GM18498 (cell line): ENCODE measurements around the gene GSG1L.

ENCODE experiments used
- ATAC-seq: cut with Tn5 transposase; IDR thresholded peaks from one replicate; pipeline ENCODE4 v1.9.1; 2021; ENCODE audit warnings: mild to moderate bottlenecking, moderate library complexity; ENCODE audit not compliant: unreplicated experiment

The GSG1L gene

GRCh38 chr16:27862953-27863352 lies 200.6 kb downstream of the GSG1L start:
- no peak for ATAC-seq

GRCh38 chr16:27860091-27860490 lies 203.4 kb downstream of the GSG1L start:
- no peak for ATAC-seq

DNA sequence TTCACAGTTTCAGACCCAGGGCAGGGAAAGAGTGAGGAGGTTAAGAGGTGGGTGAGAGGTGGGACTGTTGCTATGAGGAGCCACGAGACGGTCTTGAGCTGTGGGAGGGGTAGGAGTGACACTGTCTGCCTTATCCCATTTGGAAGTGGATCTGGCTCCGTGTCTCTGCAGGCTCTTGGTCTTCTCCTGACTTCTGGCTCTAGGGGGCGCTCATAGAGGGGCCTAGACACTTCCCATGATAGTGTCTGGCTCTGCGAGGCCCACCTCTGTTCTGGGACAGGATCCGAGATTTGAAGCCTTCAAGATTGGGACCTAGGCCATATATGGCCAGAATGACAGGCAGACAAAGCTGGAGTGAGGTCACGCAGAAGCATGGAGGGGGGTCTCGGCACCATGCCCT lies 204.5 kb downstream of the GSG1L start:
- no peak for ATAC-seq

DNA sequence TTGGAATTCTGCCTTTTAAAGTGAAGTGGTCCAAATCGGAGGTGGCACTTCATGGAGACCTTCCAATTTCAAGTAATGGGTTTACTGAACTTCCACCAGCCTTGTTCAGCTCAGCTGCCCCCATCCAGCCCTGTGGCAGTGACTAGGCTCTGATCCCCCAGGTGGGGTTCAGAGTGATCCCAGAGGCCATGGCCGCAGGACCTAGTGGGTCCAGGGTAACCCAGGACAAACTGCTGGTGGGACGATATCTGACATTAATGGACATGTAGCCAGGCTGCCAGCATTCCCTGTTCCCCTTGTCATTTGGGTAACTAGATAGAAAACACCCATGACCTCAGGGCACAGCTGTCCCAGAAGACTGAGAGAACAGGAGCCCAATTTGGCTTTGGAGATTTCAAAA lies 209.9 kb downstream of the GSG1L start:
- no peak for ATAC-seq

GRCh38 chr16:27853101-27853500 lies 210.4 kb downstream of the GSG1L start:
- no peak for ATAC-seq

- ATAC-seq, result no peak
Observed at GRCh38 chr16:27852681-27853080, 210.8 kb downstream of the GSG1L start.

DNA sequence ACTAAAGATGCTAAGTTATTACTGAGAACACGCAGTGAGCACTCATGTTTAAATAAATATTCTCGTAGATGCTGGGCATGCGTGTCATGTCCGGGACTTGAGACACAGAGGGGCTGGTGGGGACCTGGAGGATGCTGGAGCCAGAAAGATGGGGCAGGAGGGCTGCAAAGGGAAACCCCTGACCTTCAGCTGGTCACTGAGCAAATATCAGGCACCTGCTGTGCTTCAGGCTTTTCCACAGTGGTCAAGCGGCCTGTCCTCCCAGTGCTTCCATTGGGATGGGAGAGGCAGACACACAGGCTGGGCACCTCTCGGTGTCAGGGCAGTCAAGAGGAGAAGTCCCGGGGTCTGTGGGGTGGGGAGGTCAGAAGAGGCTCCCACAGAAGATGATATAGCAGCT lies 211.4 kb downstream of the GSG1L start:
- ATAC-seq, result no peak

DNA sequence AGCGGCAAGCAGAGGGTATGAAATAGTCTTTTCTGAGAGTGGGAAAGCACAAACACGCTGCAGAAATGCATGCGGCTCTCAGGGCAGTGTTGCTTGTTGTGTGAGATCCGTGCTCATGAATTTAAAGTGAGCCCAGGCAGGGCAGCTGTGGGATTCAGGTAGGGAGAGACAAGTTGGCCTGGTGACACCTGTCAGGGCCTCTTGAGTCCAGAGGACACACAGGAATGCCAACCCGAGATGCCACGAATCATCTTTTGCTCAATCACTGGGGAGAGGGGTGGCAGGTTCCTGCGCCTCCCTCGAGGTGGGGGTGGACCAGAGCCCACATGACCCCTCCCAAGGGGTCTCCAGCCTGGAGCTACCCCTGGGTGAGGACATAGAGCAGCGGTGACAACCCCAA lies 211.9 kb downstream of the GSG1L start:
- ATAC-seq, result no peak

- no peak for ATAC-seq
Observed at GRCh38 chr16:27849621-27850020, 213.9 kb downstream of the GSG1L start.

DNA sequence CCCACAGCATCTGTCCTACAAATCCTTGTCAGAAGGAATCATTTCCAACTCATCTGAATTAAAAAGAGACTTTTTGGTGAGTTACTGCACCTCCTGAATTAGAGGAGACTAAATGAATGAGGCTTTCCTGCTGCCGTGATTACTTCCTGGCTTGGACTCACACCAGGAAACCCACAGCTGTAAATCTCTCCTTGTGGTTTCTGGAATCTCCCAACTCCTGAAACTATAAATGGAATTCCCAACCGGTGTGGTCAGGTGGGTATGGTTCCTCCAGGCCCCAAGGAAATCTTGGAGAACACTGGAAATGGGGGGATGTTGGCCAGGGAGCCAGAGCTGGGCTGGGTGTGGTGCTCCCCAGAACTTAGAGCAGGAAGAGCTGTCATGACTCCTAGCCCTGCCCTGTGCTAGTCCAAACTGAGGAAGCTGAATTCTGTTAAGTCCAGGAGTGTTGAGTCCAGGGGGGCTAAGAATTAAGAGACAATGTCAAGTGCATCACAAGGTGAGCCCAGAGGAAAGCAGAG lies 216.4 kb downstream of the GSG1L start:
- no peak for ATAC-seq

GRCh38 chr16:27844826-27845225 lies 218.7 kb downstream of the GSG1L start:
- ATAC-seq, result no peak

- no peak for ATAC-seq
Observed at GRCh38 chr16:27843800-27844199, 219.7 kb downstream of the GSG1L start.

DNA sequence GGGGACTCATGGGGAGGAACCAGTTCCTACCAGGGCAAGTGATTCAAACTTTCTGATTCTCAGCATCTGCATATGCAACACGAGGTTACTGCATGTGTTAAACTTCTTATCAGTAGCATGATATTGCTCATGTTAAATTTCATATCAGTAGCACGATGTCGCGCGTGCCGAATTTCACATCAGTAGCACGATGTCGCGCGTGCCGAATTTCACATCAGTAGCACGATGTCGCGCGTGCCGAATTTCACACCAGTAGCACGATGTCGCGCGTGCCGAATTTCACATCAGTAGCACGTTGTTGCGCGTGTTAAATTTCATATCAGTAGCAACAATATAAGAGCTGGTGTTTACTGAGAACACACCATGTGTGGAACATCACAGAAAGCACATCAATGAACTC lies 221.6 kb downstream of the GSG1L start:
- ATAC-seq, result no peak

DNA sequence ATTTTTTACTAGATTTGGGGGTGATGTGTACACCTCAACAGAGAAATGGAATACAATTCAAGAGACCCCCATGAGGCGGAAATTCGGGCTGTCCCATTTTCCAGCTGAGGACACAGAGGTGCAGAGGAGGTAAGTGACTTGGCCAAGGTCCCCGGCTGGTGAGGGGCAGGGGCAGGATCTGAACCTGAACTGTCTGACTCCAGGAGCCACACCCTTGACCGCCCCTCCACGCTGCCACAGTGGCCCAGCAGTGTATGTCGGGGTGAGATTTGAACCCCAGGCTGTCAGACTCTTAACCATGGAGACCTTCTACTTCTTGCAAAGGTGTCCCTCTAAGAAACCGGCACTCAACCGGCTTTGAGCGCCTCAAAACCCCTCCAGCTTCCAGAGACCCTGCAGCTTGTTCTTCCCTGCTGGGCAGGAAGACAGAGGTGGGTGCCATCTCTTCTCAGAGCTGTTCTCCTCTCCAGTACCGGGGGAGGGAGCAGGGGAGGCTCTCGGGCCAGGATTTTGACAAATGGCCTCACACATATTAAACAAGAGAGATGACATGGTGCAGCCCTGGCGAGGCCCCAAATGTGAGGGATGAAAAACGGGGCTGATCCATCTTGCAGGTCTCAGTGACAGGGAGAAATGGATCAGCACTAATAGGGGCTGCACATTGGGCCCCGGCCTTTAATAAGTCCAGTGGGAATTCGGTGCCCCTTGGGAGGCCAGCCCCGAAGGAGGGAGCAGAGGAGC lies 222.3 kb downstream of the GSG1L start:
- no peak for ATAC-seq

- no peak for ATAC-seq
Observed at GRCh38 chr16:27840311-27841060, 223.0 kb downstream of the GSG1L start.

DNA sequence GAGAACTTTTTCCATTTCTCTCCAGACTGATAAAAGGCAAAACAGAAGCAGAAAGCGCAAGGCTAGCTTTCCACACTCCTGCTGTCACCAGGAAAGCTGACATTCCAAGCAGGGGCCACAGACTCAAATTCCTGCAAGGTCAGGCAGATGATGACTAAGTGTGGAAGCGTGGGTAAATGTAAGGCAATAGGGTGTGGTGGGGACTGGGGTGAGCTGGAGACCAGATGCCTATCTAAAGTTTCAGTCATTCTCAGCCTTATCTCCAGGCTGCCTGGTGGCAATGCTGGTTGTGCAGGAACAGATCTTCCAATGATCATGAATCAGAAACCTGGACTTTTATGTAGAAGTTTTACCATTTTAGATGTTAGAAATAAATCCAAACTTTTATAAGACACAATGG lies 224.1 kb downstream of the GSG1L start:
- no peak for ATAC-seq

DNA sequence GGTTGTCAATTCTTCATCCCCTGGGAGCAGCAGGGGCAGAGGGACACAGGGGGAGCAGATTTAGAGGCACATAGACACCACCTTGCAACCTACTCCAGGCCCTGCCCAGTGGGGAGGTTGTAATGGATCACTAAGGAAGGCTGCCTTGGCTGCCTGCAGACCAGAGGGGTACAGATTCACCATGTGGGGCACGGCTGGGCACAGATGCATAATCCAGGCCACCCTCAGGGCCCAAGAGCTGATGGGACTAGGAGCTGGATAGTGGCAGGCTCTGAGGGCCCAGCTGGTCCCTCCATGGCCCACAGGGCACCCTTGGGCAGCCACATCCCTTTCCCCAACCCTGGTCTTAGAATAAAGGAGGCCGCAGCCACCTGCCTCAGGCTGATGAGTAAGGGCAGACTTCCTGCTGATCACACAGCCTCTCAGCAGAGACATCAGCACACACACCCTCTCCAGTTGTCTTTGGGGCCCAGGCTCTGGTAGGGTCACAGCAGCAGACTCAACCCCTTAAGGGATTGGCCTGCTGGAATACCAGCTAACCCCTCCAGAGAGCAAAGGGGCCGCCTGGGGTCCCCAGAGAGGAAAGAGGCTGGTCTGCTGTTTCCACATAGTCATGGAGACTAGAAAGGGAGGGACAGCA lies 224.9 kb downstream of the GSG1L start:
- no peak for ATAC-seq

- ATAC-seq, result no peak
Observed at GRCh38 chr16:27829975-27830374, 233.5 kb downstream of the GSG1L start.

DNA sequence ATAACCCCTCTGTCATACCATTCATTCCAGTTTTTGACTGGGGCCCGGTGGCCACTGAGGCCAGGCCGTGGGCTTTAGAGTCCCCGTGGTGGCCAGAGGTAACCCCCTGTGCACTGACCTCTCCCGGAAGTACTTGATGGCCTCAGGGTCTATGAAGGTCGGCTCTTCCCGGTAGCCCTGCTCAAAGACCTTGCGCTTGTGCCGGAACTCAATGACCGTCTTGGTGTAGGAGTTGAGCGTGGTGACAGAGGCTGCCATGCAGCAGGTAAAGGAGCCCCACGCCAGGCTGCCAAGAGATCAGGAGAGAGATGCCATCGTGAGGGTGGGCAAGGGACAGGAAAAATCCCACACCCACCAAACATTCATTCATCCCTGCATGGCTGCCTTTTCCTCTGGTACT lies 234.8 kb downstream of the GSG1L start:
- ATAC-seq, result no peak

DNA sequence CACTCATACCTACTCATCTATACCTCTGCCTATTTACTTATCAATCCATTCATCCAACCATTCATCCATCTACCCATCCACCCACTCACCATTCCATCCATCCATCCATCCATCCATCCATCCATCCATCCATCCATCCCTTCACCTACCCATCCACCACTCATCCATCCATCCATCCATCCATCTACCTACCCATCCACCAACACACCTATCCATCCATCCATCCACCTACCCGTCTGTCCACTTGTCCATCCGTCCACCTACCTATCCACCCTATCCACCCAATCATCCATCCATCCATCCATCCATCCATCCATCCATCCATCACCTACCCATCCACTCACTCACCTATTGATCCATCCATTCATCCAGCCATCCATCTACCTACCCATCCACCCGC lies 235.7 kb downstream of the GSG1L start:
- ATAC-seq, result no peak

DNA sequence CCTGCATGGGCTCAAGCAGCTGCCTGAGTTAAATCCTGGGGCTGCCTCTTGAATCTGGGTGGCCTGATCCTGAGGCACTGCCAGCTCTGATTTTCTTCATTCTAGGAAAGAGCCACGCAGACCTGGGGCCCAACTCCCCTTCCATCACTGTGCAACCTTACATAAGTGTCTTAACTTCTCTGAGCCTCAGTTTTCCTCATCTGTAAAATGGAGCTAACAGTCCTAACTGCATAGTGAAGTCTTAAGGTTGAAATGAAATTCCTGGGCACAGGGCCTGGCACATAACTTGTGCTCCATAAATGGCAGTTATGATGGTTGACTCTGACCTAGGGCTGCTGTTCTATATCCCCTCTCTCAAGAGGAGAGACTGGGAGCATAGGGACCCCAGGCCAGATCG lies 236.6 kb downstream of the GSG1L start:
- no peak for ATAC-seq
